GM19043 (cell line): ENCODE measurements around the gene TOR4A.

ENCODE experiments used
- ATAC-seq: cut with Tn5 transposase; IDR thresholded peaks from one replicate; pipeline ENCODE4 v1.9.1; 2021; ENCODE audit warnings: low read depth; ENCODE audit not compliant: unreplicated experiment

TOR4A gene

DNA sequence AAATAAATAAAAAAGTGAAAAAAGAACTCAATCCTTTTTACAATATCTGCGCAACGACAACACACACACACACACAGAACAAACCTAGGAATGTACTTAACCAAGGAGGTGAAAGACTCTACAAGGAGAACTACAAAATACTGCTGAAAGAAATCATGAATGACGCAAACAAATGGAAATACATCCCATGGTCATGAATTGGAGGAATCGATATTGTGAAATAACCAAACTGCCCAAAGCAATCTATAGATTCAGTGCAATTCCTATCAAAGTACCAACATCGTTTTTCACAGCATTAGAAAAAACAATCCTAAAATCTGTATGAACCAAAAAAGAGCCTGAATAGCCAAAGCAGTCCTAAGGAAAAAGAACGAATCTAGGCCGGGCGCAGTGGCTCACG is 54.4 kb downstream of the TOR4A start:
- no peak for ATAC-seq
